Embryonic facial prominence (tissue), 1 donor: ENCODE measurements around the gene USP6NL.
"Not testable (repeated sequence)": the region's sequence is repeated elsewhere in the genome, so short reads cannot be mapped to it uniquely, and the experiment has no call there.

Source experiments
- DNase-seq: peaks from one replicate; pipeline ENCODE4 v3.0.0-alpha.2; 2016; ENCODE audit errors: extremely low spot score

The USP6NL gene

DNA sequence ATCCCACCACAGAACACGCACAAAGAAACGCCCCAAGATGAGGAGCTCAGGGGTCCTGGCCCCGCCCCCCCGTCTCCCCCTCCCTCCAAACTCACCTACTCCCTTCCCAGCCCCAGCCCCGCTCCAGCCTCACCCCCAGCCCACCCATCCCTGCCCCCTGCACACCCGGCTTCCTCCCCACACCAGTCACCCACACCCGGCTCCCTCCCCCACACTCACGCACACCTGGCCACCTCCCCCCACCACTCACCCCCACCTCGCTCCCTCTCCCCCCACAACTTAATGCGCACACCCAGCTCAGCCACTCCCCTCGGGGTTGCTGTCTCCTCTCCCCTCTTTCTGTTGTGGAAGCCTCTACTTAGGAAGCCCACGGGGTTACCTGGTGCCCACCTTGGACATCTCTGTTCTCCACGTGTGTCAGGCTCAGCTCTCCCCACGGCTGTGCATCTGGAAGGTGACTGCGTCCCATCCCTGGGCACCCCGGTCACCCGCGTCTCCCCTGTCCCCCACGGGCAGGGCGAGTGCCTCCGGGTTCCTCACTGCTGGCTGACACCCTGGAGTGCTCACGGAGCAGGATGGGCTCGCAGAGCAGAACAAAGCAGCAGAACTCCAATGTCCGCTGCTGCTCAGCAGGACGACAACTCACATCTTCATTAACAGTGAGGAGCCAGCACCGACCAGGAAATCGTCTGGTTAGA, 166.8 kb downstream of the USP6NL start:
- DNase-seq = no peak

DNA sequence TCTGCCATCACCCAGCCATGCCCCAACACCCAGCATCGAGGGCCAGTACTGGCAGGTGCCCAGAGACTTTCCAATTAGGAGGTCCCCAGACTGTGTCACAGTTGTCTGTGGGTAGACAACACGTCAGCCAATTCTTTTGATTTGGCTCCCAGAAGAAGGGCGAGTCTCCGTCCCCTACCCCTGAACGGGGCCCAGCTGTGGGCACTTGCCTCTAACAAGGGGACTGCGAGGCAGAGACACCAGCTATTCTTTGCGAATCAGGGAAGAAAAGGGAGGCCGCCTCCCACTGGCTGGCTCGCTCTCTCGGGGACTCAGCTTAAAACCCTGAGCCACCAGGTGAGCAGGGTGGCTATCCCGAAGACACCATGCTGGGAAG, 167.3 kb downstream of the USP6NL start:
- DNase-seq = no peak

DNA sequence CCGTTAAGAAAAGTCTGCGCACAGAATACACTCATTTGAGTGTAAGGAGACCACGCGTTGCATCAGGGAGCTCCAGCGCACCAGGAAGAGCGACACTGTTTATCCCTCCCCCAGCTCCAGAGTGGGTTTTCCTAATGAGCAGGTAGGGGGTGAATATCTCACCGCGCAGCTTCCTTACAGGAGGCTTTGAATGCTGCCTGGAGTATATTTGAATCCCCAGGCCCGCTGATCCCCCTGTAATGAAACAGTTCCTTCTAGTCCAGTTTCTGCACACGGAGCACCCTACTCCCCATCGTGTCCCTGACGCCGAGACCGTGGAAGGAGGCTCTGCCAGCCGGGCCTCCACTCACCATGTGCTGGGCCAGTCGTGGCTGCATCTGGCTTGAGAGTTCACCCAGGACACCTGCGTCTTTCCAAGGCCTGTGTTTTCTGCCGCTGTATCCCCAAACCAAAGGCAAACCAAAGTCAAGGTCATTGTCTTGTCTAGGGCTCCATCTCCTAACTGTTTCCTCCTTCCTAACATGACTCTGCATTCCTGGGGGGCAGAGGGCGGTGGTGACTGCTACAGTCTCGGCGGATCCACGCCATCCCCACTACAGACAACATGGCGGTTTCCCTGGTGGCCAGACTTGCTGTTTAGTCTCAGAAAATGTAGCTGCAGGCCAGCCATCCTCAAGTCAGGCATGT, 167.8 kb downstream of the USP6NL start:
- DNase-seq = no peak

DNA sequence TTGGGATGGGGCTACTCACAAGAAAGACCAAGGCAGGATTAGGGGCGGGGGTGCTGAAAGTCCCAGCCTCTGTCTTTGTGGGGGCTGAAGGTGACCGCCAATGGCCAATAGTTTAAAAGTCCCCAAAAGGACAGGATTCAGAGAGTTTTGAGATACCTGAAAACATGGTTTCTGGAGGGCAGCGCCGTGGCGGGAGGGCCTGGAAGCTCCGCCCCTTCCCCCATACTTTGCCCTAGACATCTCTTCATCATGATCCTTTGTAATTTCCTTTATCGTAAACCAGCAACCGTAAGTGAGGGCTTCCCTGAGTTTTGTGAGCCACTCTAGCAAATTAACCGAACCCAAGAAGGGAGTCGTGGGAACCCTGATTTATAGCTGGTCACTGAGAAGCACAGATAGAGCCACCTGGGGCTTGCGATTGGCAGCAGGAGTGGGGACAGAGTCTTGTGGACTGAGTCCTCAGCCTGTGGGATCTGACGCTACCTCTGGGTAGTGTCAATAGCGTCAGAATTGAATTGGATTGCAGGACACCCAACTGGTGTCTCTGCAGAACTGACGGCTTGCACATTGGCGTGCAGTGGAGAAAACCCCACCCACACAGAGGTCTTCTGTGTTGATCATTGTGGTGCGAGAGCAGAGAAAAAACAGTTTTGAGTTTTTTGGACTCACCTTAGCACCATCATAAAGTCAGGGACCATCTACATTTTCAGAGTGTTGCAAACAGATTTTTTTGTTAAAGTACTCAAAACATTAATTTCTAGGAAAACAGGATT, 169.3 kb downstream of the USP6NL start:
- no peak for DNase-seq

DNA sequence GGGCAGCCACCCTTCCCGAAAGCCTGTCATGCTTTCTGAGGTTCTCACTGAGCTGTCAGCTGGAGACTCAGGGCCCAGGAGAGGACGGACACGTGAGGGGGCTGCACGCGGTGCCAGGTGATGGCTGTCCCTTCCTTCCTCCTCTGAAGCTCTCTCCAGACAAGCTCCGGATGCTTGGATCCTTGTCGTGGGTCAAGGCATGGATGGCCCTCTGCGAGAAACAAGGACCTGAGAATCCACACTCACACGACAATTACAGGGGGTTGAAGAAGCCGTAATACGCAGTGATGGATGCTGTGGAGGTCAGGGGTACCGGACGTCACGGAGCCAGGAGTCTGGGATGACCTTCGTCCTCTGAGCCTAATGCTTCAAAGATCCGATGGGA, 170.3 kb downstream of the USP6NL start:
- DNase-seq = no peak

DNA sequence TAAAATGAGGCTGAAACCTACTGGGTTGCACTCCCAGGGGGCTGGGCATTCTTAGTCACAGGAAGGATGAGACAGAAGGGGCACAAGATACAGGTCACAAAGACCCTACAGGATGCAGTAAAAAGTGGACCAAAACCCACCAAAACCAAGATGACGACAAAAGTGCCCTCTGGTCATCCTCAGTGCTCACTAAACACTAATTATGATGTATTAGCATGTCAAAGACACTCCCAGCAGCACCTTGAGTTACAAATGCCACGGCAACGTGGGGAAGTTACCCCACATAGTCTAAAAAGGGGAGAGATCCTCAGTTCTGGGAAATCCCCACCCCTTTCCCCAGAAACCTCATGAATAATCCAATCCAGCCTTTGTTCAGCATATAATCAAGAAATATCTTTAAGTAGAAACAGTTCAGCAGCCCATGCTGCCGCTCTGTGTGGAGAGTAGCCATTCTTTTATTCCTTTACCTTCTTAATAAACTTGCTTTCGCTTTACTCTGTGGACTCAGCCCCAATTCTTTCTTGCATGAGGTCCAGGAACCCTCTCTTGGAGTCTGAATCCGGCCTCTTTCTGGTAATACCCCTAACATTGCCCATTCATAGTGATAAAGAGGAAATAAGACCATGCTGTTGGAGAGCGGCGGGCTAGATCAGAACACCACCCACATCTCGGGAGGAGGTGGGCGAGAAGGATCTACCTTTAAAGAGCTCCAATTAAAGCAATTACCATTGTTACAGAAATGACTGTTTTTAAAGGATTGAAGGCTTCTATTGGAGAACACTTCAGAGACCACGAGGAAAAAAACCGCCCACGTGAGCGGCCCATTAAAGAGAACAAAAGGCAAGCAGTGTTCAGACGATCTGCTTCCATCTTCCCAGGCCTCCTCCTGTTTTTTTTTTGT, 170.9 kb downstream of the USP6NL start:
- DNase-seq = no peak

DNA sequence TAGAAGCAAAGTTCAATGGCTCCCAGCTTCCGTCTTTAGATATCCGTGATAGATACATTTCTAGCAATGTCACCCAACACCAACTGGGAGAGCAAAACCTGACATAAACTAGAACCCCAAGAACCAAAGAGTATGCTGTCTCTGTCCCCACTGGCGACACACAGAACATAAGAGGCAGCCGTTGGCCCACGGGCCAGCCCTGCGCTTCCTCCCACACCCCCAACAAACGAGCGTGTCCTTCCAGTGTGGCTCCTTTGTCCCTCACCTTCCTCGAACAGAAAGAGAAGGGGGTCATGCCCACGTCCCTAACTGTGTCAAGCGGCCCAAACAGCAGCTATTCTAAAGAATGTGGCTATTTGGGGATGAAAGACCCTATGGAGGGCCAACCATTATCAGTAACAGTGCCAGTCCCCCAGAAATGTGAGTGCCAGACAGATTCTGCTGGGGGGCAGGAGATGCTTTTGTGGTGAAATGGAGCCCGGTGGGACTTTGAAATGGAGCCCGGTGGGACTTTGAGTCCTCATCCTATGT, 171.9 kb downstream of the USP6NL start:
- no peak for DNase-seq

DNA sequence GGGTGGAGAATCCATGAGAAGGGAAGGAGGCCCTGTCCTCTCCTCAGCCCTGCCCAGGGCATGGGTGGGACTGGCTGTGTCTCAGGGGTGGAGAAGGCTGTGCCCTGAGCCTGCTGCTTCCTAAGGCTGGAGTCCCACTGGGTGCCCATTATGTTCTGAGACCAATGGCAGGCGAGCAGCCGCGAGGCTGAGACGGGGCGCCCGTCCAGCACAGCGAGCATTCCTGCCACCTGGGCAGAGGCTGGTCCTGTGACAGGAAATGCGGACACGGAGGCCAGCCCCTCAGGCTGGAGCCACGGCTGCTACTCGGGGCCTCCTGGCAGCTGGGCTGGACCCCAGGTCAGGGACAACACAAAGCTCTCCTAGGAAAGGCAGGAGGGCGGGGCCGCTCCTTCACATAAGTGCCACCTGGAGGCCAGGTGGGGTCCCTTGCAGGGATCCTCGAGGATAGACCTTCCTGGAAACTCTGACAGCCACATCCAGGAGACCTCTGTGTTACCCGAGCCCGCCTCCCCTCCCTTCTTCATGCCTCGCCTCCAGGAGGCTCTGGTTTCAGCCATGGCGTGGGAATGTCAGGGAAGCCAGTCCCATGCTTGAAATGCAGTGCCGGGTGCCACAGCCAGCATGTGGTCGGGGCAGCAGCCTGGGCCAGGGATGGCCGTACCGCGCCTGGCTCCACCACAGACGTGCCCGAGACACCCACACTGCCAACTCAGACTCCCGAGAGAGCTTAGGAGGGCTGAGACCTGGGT, 173.9 kb downstream of the USP6NL start:
- DNase-seq = no peak

DNA sequence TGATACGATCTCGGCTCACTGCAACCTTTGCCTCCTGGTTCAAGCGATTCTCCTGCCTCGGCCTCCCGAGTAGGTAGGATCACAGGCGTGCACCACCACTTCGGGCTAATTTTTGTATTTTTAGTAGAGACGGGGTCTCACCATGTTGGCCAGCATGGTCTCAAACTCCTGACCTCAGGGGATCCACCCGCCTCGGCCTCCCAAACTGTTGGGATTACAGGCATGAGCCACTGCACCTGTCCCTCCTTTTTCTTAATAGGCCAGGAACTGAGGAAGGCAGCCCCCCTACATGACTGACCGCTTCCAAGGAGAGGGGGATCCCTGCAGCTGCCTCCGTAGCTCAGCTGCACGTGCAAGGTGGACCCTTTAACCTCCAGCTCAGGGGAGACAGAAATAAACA, 175.0 kb downstream of the USP6NL start:
- DNase-seq = not testable (repeated sequence)

DNA sequence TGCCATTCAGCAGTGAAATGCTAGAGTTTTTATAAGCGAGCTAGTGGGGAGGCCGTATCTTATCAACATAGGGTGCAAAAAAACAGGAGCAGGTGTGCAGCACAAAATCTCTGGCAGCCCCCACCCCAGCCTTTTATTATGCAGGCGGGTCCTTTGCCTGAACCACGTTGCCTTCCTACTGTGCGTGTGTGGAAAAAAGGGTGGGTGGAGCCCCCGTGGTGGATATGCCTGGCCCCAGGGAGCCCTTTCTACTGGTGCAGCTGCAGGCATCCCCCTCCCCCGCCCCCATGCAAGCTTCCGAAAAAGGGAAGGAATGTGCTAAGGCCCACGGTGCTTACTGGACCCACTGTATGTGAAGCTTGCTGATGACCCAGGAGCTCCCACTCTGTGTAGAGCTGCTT, 175.9 kb downstream of the USP6NL start:
- DNase-seq = no peak

DNA sequence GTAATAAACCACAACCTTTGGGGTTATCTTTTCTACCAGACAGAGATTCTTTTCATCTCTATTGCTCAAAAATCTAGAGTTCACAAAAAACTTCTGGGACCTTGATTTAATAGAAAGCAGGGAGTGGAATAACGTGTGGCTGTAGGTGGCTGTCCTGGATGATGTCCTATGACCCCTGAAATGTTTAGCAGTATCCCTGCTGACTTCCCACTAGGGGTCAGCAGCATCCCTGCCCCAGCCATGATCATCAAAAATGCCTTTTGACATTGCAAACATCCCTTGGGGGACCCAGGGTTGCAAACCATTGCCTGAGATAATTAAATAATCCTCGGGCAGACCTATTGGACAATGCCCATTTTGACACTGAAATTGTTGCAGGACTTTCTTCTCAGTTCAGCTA, 177.1 kb downstream of the USP6NL start:
- no peak for DNase-seq

DNA sequence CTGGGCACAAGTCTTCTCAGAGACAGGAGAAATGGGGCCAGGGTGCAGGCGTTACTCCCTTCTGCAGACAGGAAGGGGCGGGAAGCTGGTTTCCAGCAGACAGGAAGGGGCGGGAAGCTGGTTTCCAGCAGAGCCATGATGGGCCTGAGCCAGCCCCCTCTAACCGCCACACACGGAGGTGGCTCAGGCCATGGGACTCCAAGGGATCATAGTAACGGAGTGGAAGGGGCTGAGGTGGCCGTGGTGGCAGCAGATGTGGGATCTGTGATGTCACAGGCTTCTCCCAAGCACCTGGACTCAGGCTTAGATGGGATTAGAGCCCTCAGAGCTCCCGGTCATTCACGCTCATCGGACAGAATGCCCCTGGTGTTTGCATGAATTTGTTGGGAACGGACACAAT, 177.8 kb downstream of the USP6NL start:
- DNase-seq = no peak

DNA sequence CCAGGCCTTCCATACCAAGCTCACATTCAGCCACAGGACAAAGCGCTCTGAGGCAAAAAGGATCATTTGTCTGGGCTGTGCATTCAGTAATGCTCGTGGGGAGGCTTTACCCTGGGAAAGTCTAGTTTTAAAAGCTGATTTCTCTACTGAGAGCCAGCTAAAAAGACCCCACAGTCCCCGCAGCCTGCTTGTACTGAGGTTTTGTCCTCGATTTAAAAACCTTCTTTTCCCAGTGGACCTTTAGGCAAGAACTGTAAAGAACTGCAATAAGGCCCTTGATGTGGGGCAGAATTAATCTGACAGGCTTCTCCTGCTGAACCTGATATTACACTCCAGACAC, 180.3 kb downstream of the USP6NL start:
- no peak for DNase-seq

DNA sequence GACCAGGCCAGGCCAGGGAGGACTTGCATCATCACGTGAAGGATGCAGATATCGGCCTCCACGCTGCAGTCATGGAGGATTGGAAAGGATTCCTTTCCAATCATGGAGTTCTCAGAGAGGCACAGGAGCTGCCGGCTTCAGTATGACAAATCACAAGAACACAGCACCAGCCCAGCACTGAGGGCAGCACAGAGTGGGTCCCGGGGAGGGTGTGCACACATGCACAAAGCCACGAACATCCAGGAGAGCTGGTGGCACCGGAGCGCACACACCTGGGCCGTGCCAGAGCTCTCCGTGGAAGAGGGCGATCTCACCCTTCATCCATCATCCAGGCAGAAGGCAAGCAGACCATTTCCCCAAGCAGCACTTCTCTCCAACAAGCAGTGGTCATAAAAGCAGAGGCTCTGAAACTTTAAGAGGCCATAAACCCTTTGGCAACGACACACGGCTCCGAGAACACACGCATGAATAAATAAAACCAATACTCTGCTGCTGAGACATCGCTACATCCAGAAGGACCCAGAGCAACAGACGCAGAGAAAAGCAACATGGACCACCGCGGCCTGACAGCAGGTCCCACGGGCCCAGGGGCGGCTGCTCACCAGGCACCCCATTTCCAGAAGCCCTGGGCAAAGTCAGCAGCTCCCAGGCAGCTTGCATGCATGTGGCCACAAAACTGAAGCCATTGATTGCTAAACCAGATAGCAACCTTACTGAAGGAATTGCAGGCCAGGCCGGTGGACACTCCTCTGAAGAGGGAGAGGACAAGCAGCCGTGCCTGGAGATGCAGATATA, 180.8 kb downstream of the USP6NL start:
- DNase-seq = no peak

DNA sequence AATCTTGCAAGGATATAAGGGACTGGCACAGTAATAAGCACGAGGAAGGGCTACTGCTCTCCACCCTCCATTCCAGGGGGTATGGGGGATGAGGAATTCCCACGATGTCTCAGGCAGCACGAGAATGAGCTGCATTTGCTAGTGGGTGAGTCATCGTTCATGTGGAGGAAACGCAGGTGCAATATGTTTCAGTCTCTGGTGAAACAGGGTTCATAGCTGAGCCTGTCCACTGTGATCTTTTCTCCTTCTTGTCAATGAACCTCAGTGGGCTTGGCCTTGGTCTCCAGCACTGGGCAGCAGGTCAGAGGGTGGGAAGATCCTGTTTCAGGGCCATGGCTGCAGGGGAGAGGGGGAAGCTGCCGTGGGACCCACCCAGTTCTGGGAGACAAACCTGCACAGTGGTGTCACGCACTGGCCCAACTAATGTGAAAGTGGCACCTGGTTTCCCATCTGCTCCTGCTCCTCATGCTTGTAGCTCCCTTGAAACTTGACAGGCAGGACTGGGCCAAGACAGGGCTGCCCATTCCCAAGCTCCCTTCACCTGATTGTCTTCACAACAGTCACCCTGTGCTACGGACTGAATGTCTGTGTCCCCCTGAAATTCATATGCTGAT, 181.9 kb downstream of the USP6NL start:
- DNase-seq = no peak

DNA sequence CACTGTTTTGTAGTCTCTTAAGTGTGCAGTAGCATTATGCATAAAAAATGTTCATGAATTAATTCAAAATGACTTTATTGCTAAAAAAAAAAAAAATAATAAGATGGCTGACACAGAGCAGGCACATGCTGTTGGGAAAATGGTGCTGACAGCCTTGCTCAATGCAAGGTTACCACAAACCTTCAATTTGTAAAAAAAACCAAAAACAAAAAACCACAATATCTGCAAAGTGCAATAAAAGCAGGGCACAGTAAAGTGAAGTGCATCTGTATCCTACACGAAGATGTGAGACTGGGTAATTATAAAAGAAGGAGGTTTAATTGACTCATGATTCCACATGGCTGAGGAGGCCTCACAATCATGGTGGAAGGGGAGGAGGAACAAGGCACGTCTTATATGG, 185.8 kb downstream of the USP6NL start:
- DNase-seq = no peak

DNA sequence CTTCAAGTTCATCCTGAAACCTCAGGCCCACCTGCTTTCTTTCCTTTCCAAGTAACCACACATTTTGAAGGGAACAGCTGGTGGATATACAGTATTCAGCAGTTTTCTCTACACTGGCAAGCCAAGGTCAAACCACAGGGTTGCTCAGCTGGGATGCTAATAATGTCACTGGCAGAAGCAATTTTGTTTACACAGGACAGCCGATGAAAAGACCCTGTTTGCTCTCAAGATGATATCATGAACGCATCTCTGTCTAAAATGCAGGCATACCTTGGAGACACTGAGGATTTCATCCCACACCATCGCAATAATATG, 186.2 kb downstream of the USP6NL start:
- no peak for DNase-seq

DNA sequence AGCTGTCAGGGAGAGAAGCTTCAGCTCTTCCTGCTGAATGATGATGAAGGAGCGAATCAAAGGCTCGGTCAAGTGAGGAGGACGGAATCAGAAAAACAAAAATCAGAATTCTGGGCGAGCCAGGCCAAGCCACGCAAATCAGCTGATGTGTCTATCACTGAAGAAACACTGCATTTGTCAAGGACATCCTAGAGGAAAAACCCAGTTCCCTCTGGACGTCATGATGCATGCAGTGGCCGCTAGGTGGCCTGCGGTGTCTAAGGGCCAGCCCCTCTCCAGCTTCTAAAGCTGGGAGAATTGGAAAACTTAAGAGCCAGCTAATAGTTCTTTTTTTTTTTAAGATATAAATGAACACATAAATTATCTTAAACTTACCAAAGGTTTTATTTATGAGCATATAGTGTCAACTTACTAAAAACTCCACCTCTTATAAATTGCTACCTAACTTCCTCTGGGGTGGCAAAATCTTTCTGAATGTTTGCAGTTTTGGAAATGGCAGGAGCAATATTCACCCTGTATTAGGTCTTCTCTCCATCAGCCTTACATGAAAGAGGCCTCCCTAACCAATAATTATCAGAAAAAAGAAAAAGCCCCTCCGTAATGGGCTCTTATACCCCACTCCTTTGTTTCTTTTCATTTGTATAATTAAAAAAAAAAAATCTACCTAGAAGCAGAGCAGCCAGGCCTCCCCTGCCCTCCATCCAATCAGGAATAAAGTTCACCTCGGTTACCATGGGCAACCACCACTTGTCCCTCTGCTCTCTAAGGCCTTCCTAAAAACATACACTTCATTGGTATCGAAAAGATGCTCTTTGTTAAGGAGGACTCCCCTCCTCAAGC, 186.8 kb downstream of the USP6NL start:
- DNase-seq = no peak

DNA sequence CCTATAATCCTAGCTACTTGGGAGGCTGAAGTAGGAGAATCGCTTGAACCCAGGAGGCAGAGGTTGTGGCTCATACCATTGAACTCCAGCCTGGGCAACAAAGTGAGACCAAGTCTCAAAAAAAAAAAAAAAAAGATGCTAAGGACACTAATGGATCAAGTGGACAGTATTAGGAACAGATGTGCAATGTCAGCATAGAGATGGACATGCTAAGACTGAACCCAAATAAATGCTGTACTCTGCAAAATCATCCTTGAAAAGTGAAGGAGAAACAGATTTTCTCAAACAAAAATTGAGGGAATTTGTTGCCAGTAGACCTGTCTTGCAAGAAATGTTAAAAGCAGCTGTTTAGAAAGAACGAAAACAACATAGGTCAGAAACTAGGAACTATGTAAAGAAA, 194.5 kb downstream of the USP6NL start:
- DNase-seq = no peak
